Measurements from ENCODE around the gene GSN. TPM values are rescaled to one million over a fixed set of nuclear protein-coding genes. Genes with fewer than 3 reads are reported as not detected.

GSN gene
- total RNA-seq, 1 donor from 2014 or later, result 758 TPM

GRCh38 chr9:121246821-121247561, 21.0 kb upstream of the GSN start:
- Histone ChIP-seq H3K36me3 (no peaks in the 10 kb centered on the region), H3K27me3 (ENCODE audit: low read depth) (no peaks in the 10 kb centered on the region), H3K4me1 (peaks cover 4% of the 10 kb centered on the region), H3K4me3 (no peak overlapping the region), H3K27ac (replicated peaks) (no peak overlapping the region), H3K9me3 (replicated peaks) (peaks cover 10% of the 10 kb centered on the region)
- no peak for DNase-seq
- intact Hi-C loops (cut with micrococcal nuclease), result no loop called here
- no peak for TF ChIP-seq CTCF (IDR thresholded peaks at IDR 0.05; ENCODE audit: borderline replicate concordance)

DNA sequence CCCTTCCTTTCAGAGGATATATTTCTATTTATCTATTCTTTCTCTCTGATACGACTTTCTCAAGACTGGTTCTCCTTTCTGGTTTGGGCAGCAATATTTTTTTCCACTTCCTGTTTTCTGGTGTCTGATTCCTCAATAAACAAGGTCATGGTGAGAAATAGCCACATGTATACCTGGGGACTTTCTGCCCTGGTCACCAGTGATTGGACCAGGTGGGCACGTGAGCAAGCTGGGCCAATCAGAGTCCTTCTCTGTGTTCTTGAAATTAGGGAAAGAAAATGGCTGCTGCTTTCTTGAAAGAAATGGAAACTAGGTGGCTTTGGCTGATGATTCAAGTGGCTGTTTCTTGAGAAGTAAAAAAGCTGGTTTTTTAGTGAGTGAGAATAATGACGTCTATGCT, 18.4 kb upstream of the GSN start:
- peaks cover 2% of the 10 kb centered on the region for H3K9me3 ChIP-seq (replicated peaks)
- no peak overlapping the region for H3K4me3 ChIP-seq
- DNase-seq, result no peak
- H3K27ac ChIP-seq (replicated peaks), result no peak overlapping the region
- no peaks in the 10 kb centered on the region for H3K27me3 ChIP-seq (ENCODE audit: low read depth)
- peaks cover 4% of the 10 kb centered on the region for H3K4me1 ChIP-seq
- TF ChIP-seq CTCF (IDR thresholded peaks at IDR 0.05; ENCODE audit: borderline replicate concordance), result no peak
- no peaks in the 10 kb centered on the region for H3K36me3 ChIP-seq
- intact Hi-C loops (cut with micrococcal nuclease), result no loop called here

DNA sequence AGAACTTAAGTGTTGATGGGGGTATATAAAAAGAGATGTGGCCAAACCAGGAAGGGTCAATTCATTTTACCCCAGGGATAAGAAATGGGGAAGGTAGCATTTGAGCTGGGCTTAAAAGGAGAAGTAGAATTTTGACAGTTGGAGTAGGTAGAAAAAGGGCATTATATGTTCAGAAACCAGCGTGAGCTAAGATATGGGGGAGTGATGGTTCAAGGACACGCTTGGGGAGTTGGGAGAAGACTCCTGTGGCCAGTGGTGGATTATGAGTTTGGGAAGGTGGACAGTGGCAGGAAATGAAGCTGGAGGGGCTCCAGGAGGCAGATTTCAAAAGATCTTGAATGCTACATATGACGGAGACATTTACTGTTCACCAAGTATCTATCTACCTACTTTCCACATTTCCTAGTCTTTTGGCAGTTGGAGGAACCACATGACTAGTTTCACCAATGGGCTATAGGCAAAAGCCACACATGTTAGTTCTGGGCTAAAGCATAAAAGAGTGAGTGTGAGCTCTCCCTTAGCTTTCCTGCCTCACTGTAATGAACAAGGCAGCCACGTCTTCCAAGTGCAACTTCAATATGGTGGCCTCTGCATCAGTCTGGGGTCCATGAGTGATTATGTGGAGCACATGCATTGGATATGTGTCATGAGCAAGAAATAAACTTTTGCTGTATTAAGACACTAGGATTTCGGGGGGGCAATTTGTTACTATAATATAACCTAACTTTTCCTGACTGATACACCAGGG, 15.7 kb upstream of the GSN start:
- intact Hi-C loops (cut with micrococcal nuclease), result no loop called here
- no peak for TF ChIP-seq CTCF (IDR thresholded peaks at IDR 0.05; ENCODE audit: borderline replicate concordance)
- Histone ChIP-seq H3K27ac (replicated peaks) (no peak overlapping the region), H3K4me1 (peaks cover 3% of the 10 kb centered on the region), H3K4me3 (no peak overlapping the region), H3K27me3 (ENCODE audit: low read depth) (no peaks in the 10 kb centered on the region), H3K9me3 (replicated peaks) (no peaks in the 10 kb centered on the region), H3K36me3 (no peaks in the 10 kb centered on the region)
- DNase-seq, result no peak

DNA sequence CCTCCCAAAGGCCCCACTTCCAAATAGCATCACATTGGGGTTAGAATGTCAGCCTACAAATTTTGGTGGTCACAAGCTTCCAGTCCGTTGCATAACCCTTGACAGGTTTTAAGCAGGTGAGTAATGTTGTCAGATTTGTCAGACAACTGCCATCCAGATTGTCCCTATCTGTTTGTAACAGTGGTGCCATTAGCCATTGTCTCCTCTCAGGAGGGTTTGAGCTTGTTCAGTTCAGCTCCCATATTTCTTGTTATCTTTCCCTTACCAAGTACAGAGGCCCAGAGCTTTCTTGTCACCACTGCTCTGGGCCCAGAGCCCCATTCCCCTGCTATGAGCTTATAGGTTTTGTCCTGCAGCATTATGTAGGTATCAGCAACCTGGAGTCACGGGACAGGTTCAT, 14.8 kb upstream of the GSN start:
- Histone ChIP-seq H3K4me1 (no peaks in the 10 kb centered on the region), H3K27me3 (ENCODE audit: low read depth) (no peaks in the 10 kb centered on the region), H3K27ac (replicated peaks) (no peak overlapping the region), H3K4me3 (no peak overlapping the region), H3K9me3 (replicated peaks) (no peaks in the 10 kb centered on the region), H3K36me3 (no peaks in the 10 kb centered on the region)
- DNase-seq, result no peak
- TF ChIP-seq CTCF (IDR thresholded peaks at IDR 0.05; ENCODE audit: borderline replicate concordance), result no peak
- intact Hi-C loops (cut with micrococcal nuclease), result no loop called here

- TF ChIP-seq CTCF (IDR thresholded peaks at IDR 0.05; ENCODE audit: borderline replicate concordance), result no peak
- Histone ChIP-seq H3K27me3 (ENCODE audit: low read depth) (no peaks in the 10 kb centered on the region), H3K4me3 (no peak overlapping the region), H3K36me3 (no peaks in the 10 kb centered on the region), H3K27ac (replicated peaks) (no peak overlapping the region), H3K9me3 (replicated peaks) (no peaks in the 10 kb centered on the region), H3K4me1 (no peaks in the 10 kb centered on the region)
- DNase-seq, result no peak
- intact Hi-C loops (cut with micrococcal nuclease), result no loop called here
These were observed 14.0 kb upstream of the GSN start for GRCh38 chr9:121253821-121254501.
